ENCODE data around the gene LRRC8D. TPM values are rescaled to one million over a fixed set of nuclear protein-coding genes. Genes with fewer than 3 reads are reported as not detected.

The LRRC8D gene
- total and polyA plus RNA-seq, 2 experiments from 2014 or later: 23.6 to 48.8 TPM

DNA sequence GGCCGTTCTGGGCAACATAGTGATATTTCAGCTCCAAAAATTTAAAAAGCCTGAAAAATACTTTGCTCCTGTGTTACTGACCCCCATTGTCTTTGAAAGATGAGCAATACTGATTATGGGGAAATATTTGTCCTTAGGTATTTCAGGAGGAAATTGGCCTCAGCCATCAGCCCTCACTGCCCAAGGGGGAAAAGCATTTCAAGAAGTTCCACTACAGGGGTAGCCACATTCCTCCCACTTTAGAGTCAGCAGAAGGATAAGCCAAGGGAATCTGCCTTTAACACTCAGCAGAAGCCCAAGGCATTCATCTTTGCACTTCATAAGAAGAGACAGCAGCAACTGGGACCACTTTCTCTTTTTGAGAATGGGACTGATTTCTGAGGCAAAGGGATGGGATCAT is 133.6 kb downstream of the LRRC8D start:
- Mint-ChIP-seq H3K4me1 (peaks cover 45% of the 10 kb centered on the region), H3K9me3 (peaks cover 8% of the 10 kb centered on the region), H3K27me3 (ENCODE audit: insufficient read depth, low read depth, poor library complexity) (peaks cover 2% of the 10 kb centered on the region), H3K4me3 (no peak overlapping the region), H3K27ac (no peak overlapping the region), H3K36me3 (ENCODE audit: low read depth) (0 out of 3 replicates have a peak, but pooled peaks cover 3% of the 10 kb centered on the region)
- Histone ChIP-seq H4K20me1 (replicated peaks; ENCODE audit: insufficient read depth) (no peaks in the 10 kb centered on the region), H3K36me3 (ENCODE audit: insufficient read depth) (no peaks in the 10 kb centered on the region), H2AFZ (no peak overlapping the region), H3K79me2 (replicated peaks; ENCODE audit: insufficient read depth) (no peaks in the 10 kb centered on the region), H3K4me3 (no peak overlapping the region), H3K4me1 (ENCODE audit: insufficient read depth) (peaks cover 42% of the 10 kb centered on the region), H3K27me3 (ENCODE audit: insufficient read depth) (no peaks in the 10 kb centered on the region), H3K4me2 (no peak overlapping the region), H3K9me2 (ENCODE audit: insufficient read depth) (no peaks in the 10 kb centered on the region), H3F3A (replicated peaks; ENCODE audit: low read depth) (no peaks in the 10 kb centered on the region), H3K27ac (ENCODE audit: low read depth) (no peak overlapping the region; the same call in 1 of the 2 replicates)
- TF ChIP-seq JUNB (IDR thresholded peaks at IDR 0.05; ENCODE audit: unreplicated experiment): no peak
- TF ChIP-seq, protein P1, sequence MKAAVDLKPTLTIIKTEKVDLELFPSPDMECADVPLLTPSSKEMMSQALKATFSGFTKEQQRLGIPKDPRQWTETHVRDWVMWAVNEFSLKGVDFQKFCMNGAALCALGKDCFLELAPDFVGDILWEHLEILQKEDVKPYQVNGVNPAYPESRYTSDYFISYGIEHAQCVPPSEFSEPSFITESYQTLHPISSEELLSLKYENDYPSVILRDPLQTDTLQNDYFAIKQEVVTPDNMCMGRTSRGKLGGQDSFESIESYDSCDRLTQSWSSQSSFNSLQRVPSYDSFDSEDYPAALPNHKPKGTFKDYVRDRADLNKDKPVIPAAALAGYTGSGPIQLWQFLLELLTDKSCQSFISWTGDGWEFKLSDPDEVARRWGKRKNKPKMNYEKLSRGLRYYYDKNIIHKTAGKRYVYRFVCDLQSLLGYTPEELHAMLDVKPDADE (IDR thresholded peaks at IDR 0.05): no peak
- TF ChIP-seq, protein P2, sequence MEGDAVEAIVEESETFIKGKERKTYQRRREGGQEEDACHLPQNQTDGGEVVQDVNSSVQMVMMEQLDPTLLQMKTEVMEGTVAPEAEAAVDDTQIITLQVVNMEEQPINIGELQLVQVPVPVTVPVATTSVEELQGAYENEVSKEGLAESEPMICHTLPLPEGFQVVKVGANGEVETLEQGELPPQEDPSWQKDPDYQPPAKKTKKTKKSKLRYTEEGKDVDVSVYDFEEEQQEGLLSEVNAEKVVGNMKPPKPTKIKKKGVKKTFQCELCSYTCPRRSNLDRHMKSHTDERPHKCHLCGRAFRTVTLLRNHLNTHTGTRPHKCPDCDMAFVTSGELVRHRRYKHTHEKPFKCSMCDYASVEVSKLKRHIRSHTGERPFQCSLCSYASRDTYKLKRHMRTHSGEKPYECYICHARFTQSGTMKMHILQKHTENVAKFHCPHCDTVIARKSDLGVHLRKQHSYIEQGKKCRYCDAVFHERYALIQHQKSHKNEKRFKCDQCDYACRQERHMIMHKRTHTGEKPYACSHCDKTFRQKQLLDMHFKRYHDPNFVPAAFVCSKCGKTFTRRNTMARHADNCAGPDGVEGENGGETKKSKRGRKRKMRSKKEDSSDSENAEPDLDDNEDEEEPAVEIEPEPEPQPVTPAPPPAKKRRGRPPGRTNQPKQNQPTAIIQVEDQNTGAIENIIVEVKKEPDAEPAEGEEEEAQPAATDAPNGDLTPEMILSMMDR (conservative IDR thresholded peaks at IDR 0.05; ENCODE audit: low read depth in 2 of 2): no peak
- no peak for TF ChIP-seq EZH2phosphoT487 (IDR thresholded peaks at IDR 0.05; ENCODE audit: unreplicated experiment)
- TF ChIP-seq, protein P3, sequence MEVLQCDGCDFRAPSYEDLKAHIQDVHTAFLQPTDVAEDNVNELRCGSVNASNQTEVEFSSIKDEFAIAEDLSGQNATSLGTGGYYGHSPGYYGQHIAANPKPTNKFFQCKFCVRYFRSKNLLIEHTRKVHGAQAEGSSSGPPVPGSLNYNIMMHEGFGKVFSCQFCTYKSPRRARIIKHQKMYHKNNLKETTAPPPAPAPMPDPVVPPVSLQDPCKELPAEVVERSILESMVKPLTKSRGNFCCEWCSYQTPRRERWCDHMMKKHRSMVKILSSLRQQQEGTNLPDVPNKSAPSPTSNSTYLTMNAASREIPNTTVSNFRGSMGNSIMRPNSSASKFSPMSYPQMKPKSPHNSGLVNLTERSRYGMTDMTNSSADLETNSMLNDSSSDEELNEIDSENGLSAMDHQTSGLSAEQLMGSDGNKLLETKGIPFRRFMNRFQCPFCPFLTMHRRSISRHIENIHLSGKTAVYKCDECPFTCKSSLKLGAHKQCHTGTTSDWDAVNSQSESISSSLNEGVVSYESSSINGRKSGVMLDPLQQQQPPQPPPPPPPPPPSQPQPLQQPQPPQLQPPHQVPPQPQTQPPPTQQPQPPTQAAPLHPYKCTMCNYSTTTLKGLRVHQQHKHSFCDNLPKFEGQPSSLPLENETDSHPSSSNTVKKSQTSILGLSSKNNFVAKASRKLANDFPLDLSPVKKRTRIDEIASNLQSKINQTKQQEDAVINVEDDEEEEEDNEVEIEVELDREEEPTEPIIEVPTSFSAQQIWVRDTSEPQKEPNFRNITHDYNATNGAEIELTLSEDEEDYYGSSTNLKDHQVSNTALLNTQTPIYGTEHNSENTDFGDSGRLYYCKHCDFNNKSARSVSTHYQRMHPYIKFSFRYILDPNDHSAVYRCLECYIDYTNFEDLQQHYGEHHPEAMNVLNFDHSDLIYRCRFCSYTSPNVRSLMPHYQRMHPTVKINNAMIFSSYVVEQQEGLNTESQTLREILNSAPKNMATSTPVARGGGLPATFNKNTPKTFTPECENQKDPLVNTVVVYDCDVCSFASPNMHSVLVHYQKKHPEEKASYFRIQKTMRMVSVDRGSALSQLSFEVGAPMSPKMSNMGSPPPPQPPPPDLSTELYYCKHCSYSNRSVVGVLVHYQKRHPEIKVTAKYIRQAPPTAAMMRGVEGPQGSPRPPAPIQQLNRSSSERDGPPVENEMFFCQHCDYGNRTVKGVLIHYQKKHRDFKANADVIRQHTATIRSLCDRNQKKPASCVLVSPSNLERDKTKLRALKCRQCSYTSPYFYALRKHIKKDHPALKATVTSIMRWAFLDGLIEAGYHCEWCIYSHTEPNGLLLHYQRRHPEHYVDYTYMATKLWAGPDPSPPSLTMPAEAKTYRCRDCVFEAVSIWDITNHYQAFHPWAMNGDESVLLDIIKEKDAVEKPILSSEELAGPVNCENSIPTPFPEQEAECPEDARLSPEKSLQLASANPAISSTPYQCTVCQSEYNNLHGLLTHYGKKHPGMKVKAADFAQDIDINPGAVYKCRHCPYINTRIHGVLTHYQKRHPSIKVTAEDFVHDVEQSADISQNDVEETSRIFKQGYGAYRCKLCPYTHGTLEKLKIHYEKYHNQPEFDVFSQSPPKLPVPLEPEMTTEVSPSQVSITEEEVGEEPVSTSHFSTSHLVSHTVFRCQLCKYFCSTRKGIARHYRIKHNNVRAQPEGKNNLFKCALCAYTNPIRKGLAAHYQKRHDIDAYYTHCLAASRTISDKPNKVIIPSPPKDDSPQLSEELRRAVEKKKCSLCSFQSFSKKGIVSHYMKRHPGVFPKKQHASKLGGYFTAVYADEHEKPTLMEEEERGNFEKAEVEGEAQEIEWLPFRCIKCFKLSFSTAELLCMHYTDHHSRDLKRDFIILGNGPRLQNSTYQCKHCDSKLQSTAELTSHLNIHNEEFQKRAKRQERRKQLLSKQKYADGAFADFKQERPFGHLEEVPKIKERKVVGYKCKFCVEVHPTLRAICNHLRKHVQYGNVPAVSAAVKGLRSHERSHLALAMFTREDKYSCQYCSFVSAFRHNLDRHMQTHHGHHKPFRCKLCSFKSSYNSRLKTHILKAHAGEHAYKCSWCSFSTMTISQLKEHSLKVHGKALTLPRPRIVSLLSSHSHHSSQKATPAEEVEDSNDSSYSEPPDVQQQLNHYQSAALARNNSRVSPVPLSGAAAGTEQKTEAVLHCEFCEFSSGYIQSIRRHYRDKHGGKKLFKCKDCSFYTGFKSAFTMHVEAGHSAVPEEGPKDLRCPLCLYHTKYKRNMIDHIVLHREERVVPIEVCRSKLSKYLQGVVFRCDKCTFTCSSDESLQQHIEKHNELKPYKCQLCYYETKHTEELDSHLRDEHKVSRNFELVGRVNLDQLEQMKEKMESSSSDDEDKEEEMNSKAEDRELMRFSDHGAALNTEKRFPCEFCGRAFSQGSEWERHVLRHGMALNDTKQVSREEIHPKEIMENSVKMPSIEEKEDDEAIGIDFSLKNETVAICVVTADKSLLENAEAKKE (CRISPR knock-in tag; IDR thresholded peaks at IDR 0.05): no peak
- no peak for TF ChIP-seq STAT1 (IDR thresholded peaks at IDR 0.05; ENCODE audit: unreplicated experiment)
- DNase-seq (ENCODE audit: low spot score) (no peak), ATAC-seq (no peak)
